ENCODE results near the gene JUN. TPM values are rescaled to one million over a fixed set of nuclear protein-coding genes. Genes with fewer than 3 reads are reported as not detected.

Gene JUN
- total RNA-seq, 1 experiment from 2014 or later = 14.2 TPM

- H3K18ac ChIP-seq (ENCODE audit: insufficient read length, low read depth, low read length) = no peak overlapping the region
- H3K9ac ChIP-seq (ENCODE audit: extremely low read depth, insufficient read length, low read length) = no peak overlapping the region
- Mint-ChIP-seq H3K36me3 (ENCODE audit: insufficient read depth in 1 of 3, low read depth in 3 of 3) (no peaks in the 10 kb centered on the region), H3K4me3 (no peak overlapping the region), H3K9me3 (no peaks in the 10 kb centered on the region), H3K27ac (no peak overlapping the region), H3K27me3 (ENCODE audit: low read depth) (no peaks in the 10 kb centered on the region; the same call in 1 of the 2 replicates), H3K4me1 (no peaks in the 10 kb centered on the region)
- H2BK20ac ChIP-seq (ENCODE audit: low read depth, low read length, poor library complexity, severe bottlenecking) = no peak overlapping the region
- no CpG with 5 or more reads among the region's 14 CpGs for WGBS (ENCODE audit: extremely low coverage, insufficient read length, low lambda C conversion rate)
- no peaks in the 10 kb centered on the region for H4K20me1 ChIP-seq (ENCODE audit: control insufficient read depth, insufficient read depth, insufficient read length)
- no peaks in the 10 kb centered on the region for H3K9me3 ChIP-seq (ENCODE audit: control insufficient read depth, low read depth, low read length)
- no peak overlapping the region for H3T11ph ChIP-seq (ENCODE audit: low read length)
- no peak overlapping the region for H2AK5ac ChIP-seq (ENCODE audit: insufficient read length, low read length)
- 0 out of 2 replicates have a peak, but pooled peaks cover under 1% of the 10 kb centered on the region for H3K4me1 ChIP-seq (ENCODE audit: insufficient read depth, low read length)
- no peaks in the 10 kb centered on the region for H3K79me2 ChIP-seq (ENCODE audit: insufficient read depth, low read length)
- H2BK5ac ChIP-seq (ENCODE audit: insufficient read length, low read length) = no peak overlapping the region
- no peak overlapping the region for H4K8ac ChIP-seq (replicated peaks; ENCODE audit: insufficient read length, low read depth, low read length)
- no peak overlapping the region for H4K91ac ChIP-seq (ENCODE audit: insufficient read length, low read depth, low read length)
- H3K23me2 ChIP-seq (ENCODE audit: insufficient read length, low read depth, low read length, poor library complexity, severe bottlenecking) = no peaks in the 10 kb centered on the region
- no peak overlapping the region for H3K4ac ChIP-seq (ENCODE audit: low read depth, low read length)
- H2BK120ac ChIP-seq (ENCODE audit: low read depth, low read length, poor library complexity, severe bottlenecking) = no peak overlapping the region
- H2BK15ac ChIP-seq (ENCODE audit: low read depth, low read length) = no peak overlapping the region
- H3K27ac ChIP-seq (ENCODE audit: insufficient read length, low read depth, low read length) = no peak overlapping the region
- no peak overlapping the region for H3K56ac ChIP-seq (ENCODE audit: insufficient read length, low read depth, low read length)
- no peak overlapping the region for H3K14ac ChIP-seq (ENCODE audit: insufficient read depth, low read length)
- no peak overlapping the region for H3K4me2 ChIP-seq (ENCODE audit: insufficient read depth, insufficient read length, low read length)
- H3K23ac ChIP-seq (ENCODE audit: insufficient read length, low read depth, low read length) = no peak overlapping the region
- no peak for TF ChIP-seq CTCF (conservative IDR thresholded peaks at IDR 0.05)
- no peak overlapping the region for H2AFZ ChIP-seq (ENCODE audit: low read length)
- H4K5ac ChIP-seq (ENCODE audit: insufficient read length, low read depth, low read length) = no peak overlapping the region
- no peak for DNase-seq
- no peak overlapping the region for H2BK12ac ChIP-seq (ENCODE audit: insufficient read length, low read depth, low read length)
- H3K27me3 ChIP-seq (ENCODE audit: insufficient read depth, low read length) = no peaks in the 10 kb centered on the region
- no peaks in the 10 kb centered on the region for H3K79me1 ChIP-seq (ENCODE audit: insufficient read depth, low read depth, low read length, poor library complexity, severe bottlenecking)
Observed at GRCh38 chr1:58741678-58742553, 41.9 kb downstream of the JUN start.

Measured in H9 (cell line).